HT-29 (cell line): ENCODE measurements around the gene BZW2. TPM values are rescaled to one million over a fixed set of nuclear protein-coding genes. Genes with fewer than 3 reads are reported as not detected.

Experiments used
- DNase-seq: peaks from one replicate; pipeline ENCODE4 v3.0.0-alpha.2; 2015; ENCODE audit warnings: low spot score
- total RNA-seq: library from RNA; depleted of rRNA; stranded (reverse); fragments of >200 nt; shearing (Covaris generic); gene quantifications from 2 replicates; pipeline ENCODE4 v1.2.3, GENCODE V29; 2014

The BZW2 gene
- total RNA-seq, 1 experiment from 2014 or later: 115 TPM

DNA sequence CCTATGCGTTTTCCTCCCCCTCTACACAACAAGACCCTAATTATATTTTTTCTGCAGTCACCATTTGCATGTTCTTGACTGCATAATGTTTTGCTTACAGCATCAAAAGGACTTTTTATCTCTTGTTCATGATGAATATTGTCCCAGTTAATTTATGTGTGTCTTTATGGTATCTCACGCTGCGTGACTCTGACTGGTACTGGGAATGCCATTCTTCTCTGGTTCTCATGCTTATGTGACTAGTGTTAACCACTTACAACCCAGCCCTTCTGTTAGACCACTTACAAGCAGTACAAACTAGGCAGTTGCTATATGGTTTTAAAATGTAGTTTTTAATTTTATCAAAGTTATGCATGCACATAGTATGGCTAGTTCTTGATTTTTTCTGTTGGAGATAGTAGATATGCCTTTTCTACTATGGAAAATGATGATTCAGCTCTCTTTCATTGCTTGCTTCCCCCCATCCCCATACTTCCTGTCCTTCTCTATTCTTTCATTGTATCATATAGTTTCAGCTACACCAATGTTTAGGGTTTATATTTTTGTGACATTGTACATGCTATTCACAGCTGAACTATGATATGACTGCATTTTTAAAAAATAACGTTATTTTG, 24.9 kb downstream of the BZW2 start:
- DNase-seq: no peak

DNA sequence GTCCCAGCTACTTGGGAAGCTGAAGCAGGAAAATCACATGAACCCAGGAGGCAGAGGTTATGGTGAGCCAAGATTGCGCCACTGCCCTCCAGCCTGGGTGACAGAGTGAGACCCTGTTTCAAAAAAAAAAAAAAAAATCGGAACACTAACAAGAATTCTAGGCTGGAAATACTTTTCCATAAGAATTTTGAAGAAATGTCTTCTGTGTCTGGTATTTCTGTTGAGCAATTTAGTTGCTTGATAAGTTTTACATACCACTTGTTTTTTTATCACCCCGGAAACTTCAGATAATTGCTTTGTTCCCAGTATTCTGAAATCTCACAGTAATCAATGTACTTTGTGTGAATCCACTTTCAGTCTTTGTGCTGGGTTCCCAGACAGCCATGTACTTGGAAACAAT, 25.8 kb downstream of the BZW2 start:
- no peak for DNase-seq

DNA sequence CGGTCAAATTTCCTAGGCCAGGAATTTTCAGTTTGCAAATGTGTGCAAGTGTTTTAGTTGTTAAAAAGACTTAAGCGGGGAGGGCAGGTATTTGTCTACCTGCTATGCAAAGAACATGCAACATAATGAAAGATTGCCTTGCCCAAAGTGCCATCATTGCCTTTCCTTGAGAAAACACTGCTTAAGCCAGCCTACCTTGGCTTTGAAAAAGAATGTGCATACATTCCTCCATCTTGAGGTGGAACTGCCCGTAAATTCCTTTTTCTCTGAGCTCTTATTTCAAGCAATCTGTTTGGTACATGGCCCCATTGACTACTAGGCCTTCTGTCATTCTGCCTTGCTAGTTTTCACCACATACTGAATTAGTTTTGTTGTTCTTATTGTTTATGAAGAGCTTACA, 29.3 kb downstream of the BZW2 start:
- no peak for DNase-seq

DNA sequence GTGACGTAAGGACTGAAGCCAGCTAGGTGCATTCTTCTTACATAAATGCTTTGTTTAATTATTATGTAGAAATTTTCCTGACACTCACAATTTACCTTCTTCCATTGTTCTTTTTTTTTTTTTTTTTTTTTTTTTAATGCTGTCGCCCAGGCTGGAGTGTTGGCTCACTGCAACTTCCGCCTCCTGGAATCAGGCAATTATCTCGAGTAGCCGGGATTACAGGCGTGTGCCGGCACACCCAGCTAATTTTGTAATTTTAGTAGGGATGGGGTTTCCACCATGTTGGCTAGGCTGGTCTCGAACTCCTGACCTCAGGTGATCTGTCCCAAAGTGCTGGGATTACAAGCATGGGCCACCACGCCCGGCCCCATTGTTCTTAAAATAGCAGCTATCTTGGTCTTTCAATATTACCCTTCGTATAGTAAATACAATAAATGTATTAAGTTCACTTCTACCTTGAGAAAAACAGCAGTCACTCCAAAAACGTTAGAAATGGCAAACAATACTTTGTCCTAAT, 32.1 kb downstream of the BZW2 start:
- no peak for DNase-seq

DNA sequence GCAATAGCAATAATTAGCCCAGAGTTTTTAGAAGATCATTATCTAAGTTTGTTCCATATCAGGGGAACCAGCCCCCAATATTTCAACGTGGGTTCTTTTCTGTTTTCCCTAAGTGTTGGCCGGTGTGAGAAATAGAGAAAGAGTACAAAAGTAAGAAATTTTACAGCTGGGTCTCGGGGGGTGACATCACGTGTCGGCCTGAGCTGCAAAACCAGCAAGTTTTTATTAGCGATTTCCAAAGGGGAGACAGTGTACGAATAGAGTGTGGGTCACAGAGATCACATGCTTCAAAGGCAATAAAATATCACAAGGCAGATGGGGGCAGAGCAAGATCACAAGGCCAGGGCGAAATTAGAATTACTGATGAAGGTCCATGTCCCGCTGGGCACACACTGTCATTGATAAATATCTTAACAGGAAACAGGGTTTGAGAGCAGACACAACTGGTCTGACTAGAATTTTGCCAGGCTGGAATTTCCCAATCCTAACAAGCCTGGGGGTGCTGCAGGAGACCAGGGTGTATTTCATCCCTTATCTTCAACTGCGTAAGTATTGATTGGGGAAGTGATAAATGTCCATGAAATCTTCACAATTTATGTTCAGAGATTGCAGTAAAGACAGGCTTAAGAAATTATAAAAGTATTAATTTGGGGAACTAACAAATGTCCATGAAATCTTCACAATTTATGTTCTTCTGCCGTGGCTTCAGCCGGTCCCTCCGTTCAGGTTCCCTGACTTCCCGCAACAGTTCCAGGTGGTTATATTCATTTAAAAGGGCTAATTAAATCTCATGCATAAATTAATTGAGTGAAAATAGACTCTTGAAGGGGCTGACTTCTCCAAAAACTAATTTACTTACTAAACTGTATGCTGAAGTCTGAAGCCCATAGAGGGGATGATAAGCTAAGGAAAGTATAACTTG, 32.9 kb downstream of the BZW2 start:
- peak; percentile 62 for DNase-seq

DNA sequence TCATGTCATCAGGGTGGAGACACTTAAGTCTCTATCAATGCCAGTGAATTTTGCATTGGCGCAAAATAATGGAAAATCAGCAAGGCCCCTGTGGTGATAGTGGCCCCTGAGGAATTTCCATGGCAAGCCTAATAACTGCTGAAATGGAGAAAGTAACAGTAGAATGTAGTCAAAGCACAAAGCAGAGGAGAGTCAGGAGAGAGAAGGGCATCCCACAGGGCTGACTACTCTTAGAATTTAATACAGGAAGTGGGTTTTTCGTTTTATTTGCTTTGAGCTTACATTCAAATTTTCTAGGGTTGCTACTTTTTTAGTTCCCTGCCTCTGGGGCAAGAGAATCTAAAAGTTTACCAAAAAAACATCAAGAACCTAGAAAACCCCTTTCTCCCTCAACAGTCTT, 39.0 kb downstream of the BZW2 start:
- no peak for DNase-seq

DNA sequence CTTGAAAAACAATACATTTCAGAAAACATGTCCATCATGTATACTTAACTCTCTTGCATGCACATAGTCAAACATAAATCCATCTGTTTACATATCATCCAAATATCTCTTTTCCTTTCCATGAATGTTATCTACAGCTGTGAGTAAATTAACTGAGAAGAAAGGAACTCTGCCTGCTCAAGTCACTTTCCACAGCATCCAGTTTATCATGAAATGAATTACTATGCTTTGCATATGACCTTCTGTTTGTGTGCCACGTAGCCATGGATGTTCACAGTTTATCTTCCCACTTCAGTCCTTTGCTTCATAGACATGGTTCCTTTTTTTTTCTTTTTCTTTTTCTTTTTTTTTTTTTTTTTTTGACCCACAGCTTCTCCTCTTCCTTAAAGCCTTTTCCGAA, 39.6 kb downstream of the BZW2 start:
- DNase-seq: no peak

DNA sequence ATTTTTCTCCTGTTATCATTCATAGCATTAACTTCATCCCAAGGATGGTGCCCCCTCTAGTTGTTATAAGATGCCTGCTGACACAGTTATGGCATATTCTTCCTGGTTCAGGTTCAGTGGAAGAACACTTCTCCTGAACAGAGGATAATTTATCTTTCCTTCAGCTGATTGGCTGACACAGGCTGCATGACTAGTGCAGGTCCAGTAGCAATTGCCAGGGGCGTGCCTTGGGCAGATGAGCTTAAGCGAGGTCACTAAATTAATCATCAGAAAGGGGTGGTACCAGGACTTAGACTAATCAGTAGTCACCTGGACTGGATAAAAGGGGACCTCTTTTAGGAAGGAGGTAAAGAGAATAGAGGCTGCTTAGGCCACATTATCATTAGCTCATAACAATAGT, 42.3 kb downstream of the BZW2 start:
- peak; percentile 30 for DNase-seq

DNA sequence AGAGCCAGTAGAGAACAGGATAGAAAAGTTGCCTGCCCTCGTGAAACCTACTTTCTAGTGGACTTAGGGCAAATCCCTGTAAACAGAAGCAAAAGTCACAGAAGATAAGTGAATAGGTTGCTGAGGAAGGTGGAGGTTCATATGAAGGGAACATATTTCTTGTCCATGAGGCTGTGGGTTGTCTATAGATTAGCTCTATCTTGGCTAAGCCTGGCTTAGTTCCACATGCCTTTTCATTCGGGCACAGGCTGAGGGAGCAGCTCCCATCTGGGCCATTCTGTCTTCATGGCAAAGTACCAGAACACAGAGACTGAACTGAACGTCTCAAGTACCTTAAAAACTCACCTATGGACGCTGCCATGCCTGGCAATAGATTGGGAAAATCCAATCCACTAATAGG, 45.3 kb downstream of the BZW2 start:
- no peak for DNase-seq

DNA sequence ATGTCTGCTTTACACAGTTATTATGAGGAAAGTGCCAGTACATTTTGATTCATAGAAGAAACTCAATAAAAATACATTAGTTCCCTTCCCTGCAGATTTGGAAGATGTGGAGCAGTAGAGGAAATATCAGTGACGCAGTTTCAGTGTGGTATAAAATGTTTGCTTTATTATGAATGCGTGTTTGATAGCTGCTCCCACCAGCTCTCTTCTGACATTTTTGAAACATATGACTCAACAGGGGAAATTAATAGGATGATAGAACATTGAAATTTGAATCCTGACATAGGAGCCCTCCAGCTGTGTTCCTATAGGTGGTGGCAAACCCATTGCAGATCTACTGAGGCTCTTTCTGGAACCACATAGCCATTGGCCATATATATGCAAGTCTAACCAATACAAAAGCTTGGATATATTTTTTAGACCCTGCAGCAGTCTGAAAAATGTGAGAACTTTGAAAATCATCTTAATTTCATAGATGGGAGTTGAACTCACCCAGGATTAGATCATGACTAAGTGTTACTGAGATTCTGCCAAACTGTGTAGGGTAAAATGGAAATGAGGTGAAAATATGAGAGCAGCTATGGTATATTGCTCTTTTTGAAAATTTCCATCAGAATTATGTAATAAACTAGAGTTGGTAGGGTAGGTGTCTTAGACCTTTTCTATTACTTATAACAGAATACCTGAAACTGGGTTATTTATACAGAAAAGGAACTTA, 47.8 kb downstream of the BZW2 start:
- DNase-seq: no peak

DNA sequence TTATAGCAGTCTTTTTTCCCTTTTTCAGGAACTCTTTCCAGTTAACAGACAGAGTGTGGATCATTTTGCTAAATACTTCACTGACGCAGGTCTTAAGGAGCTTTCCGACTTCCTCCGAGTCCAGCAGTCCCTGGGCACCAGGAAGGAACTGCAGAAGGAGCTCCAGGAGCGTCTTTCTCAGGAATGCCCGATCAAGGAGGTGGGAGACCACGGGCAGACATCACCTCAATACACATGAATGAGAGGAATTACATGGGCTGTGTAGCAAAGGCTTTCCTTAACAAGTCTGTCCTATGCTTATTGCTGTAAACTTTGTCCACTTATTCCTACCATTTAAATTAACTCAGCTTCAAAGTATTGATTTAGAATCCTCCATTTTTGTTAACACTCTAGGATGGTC, 48.8 kb downstream of the BZW2 start:
- DNase-seq: no peak

DNA sequence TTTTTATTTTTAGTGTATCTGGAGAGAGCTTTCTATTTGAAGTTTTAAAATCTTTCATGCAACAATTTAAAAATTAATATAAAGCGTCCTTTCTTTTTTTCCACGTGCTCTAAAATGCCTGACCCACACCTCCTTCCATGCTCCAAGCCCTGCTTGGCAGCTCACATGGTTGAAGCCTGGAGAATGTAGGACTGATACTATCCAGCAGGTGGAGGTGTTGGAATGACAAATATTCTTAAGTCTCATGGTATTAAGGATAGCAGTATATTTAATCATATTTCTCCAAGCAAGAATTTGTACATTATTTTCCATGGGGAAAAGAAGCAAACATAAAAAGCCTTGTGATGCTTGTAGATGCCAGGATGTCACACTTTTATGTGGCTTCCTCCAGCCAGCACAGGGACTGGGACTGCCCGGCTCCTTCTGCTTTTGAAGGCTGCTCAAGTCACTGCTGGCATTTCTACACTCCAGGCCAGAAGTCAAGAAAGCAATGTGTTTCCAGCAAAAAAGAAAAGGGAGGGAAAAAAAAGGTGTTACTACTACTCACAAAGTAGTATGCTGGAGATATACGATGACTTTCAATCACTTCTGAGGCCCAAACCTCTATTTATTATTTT, 49.7 kb downstream of the BZW2 start:
- peak; percentile 76 for DNase-seq

DNA sequence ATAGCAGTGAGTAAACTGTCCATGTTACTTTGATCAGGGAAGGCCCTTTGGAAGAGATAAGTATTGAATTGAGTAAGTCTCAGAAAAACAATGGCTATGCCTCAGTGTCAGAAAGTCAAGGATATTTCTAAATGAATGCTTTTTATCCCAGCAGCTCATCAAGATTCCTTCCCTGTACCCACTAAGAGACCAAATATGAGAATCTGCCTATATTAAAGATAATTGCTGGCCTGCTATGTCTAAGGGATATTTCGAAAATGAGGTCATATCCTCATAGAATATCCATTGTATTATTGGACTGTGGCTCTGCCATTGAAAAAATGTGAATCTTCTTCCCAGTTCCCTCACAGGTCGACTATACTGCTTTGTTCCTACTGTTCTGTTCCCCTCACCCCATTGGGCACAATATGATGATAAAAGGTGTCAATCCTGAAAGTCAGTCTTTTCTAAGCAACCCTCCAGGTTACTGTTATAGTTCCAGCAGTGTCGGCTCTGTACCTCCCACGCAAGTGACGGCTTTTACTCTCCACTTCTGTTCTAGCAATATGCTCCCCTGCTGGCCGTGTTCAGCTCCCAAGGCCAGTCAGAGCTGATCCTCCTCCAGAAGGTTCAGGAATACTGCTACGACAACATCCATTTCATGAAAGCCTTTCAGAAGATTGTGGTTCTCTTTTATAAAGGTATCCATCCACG, 51.7 kb downstream of the BZW2 start:
- no peak for DNase-seq

DNA sequence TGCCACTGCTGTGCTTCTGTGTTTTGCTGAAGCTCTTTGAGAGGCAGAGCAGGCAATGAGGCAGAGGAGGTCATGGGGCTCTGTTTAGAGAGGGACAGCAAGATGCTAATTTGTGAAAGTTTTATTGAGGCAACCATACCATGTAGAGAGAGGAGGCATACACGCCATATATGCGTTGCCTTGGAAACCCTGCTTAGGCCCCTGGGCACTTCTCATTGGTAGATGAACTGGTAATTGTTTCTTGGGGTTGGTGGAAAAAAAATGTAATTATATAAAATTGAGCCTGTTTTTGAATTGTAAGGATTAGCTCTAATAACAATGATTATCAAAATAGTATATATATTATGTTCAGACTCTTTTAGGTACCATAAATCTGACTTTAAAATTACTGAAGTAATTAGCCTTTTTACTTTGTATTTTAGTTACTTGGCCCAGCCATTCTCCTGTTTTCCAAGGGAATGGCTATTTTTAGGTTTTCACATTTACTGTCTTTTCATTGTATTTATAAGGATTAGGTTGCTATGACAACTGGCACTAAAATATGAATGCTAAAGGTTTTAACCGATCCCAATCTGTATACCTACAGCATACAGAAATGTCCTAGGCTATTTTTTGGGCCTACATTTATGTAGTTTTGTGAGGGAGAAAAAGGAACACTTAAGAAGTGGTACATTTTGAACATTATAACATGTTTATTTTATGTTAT, 52.4 kb downstream of the BZW2 start:
- no peak for DNase-seq

DNA sequence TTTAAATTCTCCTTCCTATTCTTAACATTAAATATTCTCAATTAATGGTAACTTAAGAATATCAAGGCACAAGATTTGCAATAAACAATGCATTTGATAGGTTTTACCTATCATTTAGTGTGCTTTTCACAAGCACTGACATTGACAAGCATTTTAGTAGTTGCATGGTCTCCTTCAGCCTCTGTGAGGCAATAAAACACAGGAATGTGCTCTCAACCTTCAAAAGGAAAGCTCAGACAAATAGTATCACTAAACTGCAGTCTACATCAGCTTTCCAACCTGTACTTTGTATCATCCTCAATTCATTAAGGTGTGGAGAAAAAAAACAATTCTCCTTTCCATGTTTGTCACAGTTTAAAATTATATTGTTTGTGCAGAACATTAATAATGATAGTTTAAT, 56.5 kb downstream of the BZW2 start:
- no peak for DNase-seq

DNA sequence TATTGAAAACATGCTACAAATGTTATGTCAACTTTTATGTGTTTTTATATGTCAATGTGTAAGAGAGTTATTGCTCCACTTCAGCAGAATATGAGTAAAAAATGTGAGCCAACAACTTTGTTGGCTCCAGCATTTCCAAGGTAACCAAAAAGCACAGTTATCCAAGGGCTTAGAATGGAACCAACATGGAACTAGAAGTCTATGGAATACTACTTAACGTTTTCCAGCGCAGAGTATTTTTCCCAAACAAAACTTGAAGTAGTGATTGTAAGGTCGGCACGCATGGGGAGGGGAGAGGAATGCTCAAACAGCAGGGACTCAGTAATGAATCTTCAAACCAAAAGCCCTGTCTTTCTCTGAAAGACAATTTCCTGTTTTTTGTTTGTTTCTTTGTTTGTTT, 62.5 kb downstream of the BZW2 start:
- no peak for DNase-seq

DNA sequence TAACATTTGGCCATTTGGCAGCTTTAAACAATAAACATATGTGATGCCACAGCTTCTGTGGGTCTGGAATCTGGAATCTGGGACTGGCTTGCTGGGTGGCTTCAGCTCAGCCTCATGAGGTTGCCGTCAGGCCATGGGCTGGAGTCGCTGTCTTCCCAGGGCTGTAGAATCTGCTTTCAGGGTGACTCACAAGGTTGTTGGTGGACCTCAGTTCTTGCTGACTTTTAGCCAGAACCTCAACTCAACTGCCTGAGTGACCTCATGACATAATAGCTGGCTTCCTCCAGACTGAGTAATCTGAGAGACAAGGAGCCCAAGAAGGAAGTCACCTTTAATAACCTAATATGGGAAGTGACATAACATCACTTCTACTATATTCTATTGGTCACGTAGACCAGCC, 63.0 kb downstream of the BZW2 start:
- DNase-seq: no peak

DNA sequence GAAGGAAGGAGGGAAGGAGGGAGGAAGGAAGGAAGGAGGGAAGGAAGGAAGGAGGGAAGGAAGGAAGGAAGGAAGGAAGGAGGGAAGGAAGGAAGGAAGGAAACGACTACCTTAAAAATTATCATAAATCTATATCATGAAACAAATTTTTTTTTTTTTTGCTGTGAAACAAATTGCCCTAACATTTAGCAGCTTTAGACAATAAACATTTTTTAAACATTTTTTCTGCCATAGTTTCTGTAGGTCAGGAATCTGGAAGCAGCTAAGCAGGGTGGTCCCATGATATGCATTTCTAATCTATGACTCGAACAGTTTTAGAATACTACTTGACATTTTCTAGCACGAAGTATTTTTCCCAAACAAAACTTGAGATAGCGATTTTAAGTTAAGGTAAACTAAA, 64.7 kb downstream of the BZW2 start:
- no peak for DNase-seq

DNA sequence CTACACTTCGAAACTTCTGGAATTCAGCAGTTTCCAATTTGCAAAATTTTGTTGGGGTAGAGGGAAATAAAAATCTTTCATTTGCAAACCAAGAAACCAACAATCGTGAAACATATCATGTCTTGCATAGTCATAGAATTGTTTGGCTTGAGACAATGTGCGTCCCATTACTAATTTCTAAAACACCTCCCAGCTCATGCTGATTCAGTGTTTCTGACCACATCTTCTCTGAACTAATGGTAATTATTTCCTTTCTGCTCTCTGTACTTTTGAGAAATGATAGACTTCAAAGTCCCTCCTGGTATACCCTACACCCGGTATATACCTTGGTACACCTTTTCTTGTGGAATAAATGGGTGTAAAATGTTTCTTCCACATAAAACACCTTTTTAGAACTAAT, 65.7 kb downstream of the BZW2 start:
- DNase-seq: no peak

DNA sequence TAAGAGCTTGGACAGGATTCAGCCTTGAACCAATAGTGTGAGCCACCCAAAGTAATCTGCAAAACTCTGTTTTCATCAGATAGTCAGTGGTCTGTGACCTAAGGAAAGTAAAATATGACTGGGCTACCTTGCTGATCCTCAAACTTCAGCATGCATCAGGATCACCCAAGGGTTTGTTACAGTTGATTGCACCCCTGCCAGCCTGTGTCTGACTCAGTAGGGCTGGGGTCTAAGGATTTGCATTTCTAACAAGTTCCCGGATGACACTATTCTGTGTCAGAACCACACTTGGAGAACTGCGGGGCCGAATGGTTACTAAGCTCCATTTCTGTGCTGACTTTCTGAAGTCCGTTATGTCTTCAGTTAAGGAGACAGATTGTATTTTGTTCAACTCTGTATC, 66.9 kb downstream of the BZW2 start:
- no peak for DNase-seq

DNA sequence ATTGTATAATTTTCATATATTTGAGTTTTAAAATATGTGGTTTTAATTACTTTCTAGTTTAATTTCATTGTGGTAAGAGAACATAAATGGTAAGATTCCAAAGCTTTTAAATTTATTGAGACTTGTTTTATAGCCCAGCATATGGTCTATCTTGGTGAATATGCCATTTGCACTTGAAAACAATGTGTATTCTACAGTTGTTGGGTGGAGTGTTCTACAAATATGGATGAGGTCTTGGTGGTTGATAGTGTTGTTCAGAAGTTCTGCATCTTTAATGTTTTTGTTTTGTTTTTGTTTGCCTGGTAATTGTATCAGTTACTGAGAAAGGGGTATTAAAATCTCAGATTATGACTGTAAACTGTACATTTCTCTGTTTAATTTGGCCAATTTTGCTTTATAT, 69.9 kb downstream of the BZW2 start:
- no peak for DNase-seq
